SK-N-SH treated with all-trans-retinoic acid at 6 μM for 48 hours (cell line): ENCODE measurements around the gene SPATA20.

Source experiments
- ATAC-seq: fragments of 200-7000 bp; cut with Tn5 transposase; 3 replicates; pipeline ENCODE4 v1.9.1; 2020; ENCODE audit warnings: mild to moderate bottlenecking, moderate library complexity
- ARNTL ChIP-seq: fragments of 450-650 bp; formaldehyde crosslinking; IDR thresholded peaks from 2 replicates; pipeline ENCODE4 v1.5.0; 2020; ENCODE audit warnings: low read depth, mild to moderate bottlenecking, moderate library complexity, borderline replicate concordance
- BACH2 ChIP-seq: fragments of 250-450 bp; sonication (Bioruptor Pico); IDR thresholded peaks from 2 replicates; pipeline ENCODE4 v1.9.0; 2021; ENCODE audit warnings: mild to moderate bottlenecking, borderline replicate concordance
- CSDC2 ChIP-seq: fragments of 250-450 bp; sonication (Bioruptor Pico); IDR thresholded peaks from 2 replicates; pipeline ENCODE4 v1.5.0; 2020; ENCODE audit warnings: mild to moderate bottlenecking, moderate library complexity
- ESRRG ChIP-seq: fragments of 250-450 bp; sonication (Bioruptor Pico); IDR thresholded peaks from 2 replicates; pipeline ENCODE4 v1.6.1; 2021; ENCODE audit warnings: mild to moderate bottlenecking
- GLIS3 ChIP-seq: fragments of 250-450 bp; sonication (Bioruptor Pico); IDR thresholded peaks from 2 replicates; pipeline ENCODE4 v1.5.0; 2020; ENCODE audit warnings: mild to moderate bottlenecking, moderate library complexity
- ISL1 ChIP-seq: fragments of 250-450 bp; sonication (Bioruptor Pico); IDR thresholded peaks from 2 replicates; pipeline ENCODE4 v2.1.2; 2022; ENCODE audit warnings: mild to moderate bottlenecking, moderate library complexity
- OSR1 ChIP-seq: fragments of 250-450 bp; sonication (Bioruptor Pico); IDR thresholded peaks from 2 replicates; pipeline ENCODE4 v1.8.0; 2022; ENCODE audit warnings: moderate library complexity, mild to moderate bottlenecking, inconsistent platforms
- PPARA ChIP-seq: fragments of 250-450 bp; sonication (Bioruptor Pico); IDR thresholded peaks from 2 replicates; pipeline ENCODE4 v1.5.0; 2020; ENCODE audit warnings: mild to moderate bottlenecking, borderline replicate concordance
- SNAI2 ChIP-seq: fragments of 250-450 bp; sonication (Bioruptor Pico); IDR thresholded peaks from 2 replicates; pipeline ENCODE4 v1.5.0; 2020; ENCODE audit warnings: mild to moderate bottlenecking, moderate library complexity
- TOX ChIP-seq: fragments of 250-450 bp; sonication (Bioruptor Pico); IDR thresholded peaks from 2 replicates; pipeline ENCODE4 v1.8.0; 2021; ENCODE audit warnings: mild to moderate bottlenecking, moderate library complexity, borderline replicate concordance
- ZC3H10 ChIP-seq: fragments of 250-450 bp; sonication (Bioruptor Pico); IDR thresholded peaks from 2 replicates; pipeline ENCODE4 v1.5.1; 2021; ENCODE audit warnings: mild to moderate bottlenecking, moderate library complexity
- ZFP30 ChIP-seq: fragments of 450-650 bp; formaldehyde crosslinking; IDR thresholded peaks from 2 replicates; pipeline ENCODE4 v1.5.0; 2022; ENCODE audit warnings: mild to moderate bottlenecking, moderate library complexity
- ZNF8 ChIP-seq: fragments of 450-650 bp; formaldehyde crosslinking; IDR thresholded peaks from 2 replicates; pipeline ENCODE4 v1.5.0; 2020; ENCODE audit warnings: mild to moderate bottlenecking, moderate library complexity
- TF ChIP-seq, protein P1 (sequence below): fragments of 250-450 bp; sonication (Bioruptor Pico); IDR thresholded peaks from 2 replicates; pipeline ENCODE4 v1.5.0; 2020; ENCODE audit warnings: mild to moderate bottlenecking, moderate library complexity
- TF ChIP-seq, protein P2 (sequence below): fragments of 250-450 bp; sonication (Bioruptor Pico); IDR thresholded peaks from 2 replicates; pipeline ENCODE4 v1.5.1; 2020; ENCODE audit warnings: low read depth, mild to moderate bottlenecking, moderate library complexity
- TF ChIP-seq, protein P3 (sequence below): fragments of 250-450 bp; sonication (Bioruptor Pico); IDR thresholded peaks from 2 replicates; pipeline ENCODE4 v1.8.0; 2021; ENCODE audit warnings: low read depth, mild to moderate bottlenecking, moderate library complexity, borderline replicate concordance
- TF ChIP-seq, protein P4 (sequence below): fragments of 250-450 bp; sonication (Bioruptor Pico); IDR thresholded peaks from 2 replicates; pipeline ENCODE4 v1.5.1; 2021; ENCODE audit warnings: mild to moderate bottlenecking, moderate library complexity

The SPATA20 gene

DNA sequence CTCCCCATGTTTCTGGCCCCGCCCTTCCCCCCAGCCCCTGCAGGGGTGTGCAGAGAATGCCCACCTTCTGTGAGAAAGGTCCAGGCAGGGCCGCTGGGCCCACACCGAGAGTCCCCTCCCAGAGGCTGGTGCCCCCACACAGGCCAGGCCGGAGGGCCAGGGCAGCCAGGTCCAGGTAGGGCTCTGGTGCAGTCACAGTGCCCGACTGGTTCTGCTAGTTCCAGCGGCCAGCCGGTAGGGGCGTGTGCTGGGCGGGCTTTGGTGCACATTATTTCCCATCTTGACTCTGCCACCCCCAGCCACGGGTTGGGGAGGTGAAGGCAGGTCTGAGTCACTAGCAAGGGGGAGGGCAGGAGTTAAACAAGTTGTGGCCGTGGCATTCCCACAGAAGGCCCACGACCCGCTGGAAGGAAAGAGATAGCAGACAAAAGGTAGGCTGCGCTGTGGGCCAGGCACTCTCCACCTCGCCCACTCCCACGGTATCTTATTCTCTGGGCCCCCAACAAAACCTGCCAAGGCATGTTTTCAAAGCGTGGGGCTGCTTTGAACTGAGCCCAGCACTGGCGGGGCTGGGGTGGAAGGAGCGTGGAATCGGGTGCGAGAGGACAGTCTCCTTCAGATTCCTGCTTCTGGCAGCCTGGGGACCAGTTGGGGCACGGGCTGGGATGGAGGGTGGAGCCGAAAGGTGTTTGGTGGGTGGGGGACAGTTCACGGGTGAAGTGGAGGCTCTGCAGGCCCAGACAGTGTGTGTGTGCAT lies 12.6 kb upstream of the SPATA20 start:
- TF ChIP-seq, protein P1, sequence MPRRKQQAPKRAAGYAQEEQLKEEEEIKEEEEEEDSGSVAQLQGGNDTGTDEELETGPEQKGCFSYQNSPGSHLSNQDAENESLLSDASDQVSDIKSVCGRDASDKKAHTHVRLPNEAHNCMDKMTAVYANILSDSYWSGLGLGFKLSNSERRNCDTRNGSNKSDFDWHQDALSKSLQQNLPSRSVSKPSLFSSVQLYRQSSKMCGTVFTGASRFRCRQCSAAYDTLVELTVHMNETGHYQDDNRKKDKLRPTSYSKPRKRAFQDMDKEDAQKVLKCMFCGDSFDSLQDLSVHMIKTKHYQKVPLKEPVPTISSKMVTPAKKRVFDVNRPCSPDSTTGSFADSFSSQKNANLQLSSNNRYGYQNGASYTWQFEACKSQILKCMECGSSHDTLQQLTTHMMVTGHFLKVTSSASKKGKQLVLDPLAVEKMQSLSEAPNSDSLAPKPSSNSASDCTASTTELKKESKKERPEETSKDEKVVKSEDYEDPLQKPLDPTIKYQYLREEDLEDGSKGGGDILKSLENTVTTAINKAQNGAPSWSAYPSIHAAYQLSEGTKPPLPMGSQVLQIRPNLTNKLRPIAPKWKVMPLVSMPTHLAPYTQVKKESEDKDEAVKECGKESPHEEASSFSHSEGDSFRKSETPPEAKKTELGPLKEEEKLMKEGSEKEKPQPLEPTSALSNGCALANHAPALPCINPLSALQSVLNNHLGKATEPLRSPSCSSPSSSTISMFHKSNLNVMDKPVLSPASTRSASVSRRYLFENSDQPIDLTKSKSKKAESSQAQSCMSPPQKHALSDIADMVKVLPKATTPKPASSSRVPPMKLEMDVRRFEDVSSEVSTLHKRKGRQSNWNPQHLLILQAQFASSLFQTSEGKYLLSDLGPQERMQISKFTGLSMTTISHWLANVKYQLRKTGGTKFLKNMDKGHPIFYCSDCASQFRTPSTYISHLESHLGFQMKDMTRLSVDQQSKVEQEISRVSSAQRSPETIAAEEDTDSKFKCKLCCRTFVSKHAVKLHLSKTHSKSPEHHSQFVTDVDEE = no peak
- ATAC-seq = peak; percentile 24

DNA sequence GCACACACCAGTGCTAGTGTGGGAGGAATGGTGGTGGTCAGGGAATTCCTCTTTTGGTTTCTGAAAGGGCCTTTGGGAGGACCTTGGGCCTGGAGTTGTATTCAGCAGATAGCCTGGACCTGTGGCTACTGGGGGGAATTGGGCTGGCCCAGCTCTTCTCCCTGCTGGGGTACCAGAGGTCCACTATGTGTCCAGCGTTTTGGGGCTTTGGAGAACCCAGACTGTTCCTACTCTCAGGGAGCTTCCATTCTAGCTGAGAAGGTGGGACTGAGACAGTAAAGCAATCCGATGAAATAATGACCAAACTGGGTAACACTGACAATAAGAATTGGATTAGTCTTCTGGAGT lies 12.0 kb upstream of the SPATA20 start:
- no peak for ATAC-seq

DNA sequence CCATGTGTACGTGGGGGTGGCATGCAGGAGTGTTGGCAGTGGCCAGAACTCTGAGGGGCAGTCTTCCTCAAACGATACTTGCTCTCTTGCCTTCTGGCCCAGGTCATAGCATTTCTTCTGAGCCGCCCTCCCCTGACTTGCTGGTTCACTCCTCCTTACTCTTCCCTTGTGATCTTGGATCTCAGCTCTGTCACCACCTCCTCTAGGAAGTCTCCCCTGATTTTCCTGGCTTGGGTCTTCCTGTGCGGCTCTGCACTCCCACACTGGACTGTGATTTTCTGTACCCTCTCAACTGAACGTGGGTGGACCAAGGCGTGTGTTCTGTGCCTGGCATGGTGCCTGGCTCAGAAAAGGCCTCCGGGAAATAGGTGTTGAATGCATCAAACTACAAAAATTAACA lies 11.6 kb upstream of the SPATA20 start:
- no peak for ATAC-seq
- TF ChIP-seq, protein P2, sequence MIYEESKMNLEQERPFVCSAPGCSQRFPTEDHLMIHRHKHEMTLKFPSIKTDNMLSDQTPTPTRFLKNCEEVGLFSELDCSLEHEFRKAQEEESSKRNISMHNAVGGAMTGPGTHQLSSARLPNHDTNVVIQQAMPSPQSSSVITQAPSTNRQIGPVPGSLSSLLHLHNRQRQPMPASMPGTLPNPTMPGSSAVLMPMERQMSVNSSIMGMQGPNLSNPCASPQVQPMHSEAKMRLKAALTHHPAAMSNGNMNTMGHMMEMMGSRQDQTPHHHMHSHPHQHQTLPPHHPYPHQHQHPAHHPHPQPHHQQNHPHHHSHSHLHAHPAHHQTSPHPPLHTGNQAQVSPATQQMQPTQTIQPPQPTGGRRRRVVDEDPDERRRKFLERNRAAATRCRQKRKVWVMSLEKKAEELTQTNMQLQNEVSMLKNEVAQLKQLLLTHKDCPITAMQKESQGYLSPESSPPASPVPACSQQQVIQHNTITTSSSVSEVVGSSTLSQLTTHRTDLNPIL (CRISPR knock-in tag) = no peak
- TF ChIP-seq GLIS3 (CRISPR knock-in tag) = no peak

More for the DNA sequence above, 12.0 kb upstream of the SPATA20 start:
- TF ChIP-seq, protein P1 = no peak
- TF ChIP-seq, protein P3, sequence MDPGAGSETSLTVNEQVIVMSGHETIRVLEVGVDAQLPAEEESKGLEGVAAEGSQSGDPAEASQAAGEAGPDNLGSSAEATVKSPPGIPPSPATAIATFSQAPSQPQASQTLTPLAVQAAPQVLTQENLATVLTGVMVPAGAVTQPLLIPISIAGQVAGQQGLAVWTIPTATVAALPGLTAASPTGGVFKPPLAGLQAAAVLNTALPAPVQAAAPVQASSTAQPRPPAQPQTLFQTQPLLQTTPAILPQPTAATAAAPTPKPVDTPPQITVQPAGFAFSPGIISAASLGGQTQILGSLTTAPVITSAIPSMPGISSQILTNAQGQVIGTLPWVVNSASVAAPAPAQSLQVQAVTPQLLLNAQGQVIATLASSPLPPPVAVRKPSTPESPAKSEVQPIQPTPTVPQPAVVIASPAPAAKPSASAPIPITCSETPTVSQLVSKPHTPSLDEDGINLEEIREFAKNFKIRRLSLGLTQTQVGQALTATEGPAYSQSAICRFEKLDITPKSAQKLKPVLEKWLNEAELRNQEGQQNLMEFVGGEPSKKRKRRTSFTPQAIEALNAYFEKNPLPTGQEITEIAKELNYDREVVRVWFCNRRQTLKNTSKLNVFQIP (CRISPR knock-in tag) = no peak
- TF ChIP-seq TOX (CRISPR knock-in tag) (no peak), ZNF8 (CRISPR knock-in tag) (no peak), ARNTL (no peak), SNAI2 (CRISPR knock-in tag) (no peak), BACH2 (CRISPR knock-in tag) (no peak), ZFP30 (no peak), CSDC2 (CRISPR knock-in tag) (no peak), ZC3H10 (CRISPR knock-in tag) (no peak), OSR1 (CRISPR knock-in tag) (no peak), ESRRG (CRISPR knock-in tag) (no peak), PPARA (CRISPR knock-in tag) (no peak), ISL1 (no peak)
- TF ChIP-seq, protein P4, sequence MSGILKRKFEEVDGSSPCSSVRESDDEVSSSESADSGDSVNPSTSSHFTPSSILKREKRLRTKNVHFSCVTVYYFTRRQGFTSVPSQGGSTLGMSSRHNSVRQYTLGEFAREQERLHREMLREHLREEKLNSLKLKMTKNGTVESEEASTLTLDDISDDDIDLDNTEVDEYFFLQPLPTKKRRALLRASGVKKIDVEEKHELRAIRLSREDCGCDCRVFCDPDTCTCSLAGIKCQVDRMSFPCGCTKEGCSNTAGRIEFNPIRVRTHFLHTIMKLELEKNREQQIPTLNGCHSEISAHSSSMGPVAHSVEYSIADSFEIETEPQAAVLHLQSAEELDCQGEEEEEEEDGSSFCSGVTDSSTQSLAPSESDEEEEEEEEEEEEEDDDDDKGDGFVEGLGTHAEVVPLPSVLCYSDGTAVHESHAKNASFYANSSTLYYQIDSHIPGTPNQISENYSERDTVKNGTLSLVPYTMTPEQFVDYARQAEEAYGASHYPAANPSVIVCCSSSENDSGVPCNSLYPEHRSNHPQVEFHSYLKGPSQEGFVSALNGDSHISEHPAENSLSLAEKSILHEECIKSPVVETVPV (CRISPR knock-in tag) = no peak
- TF ChIP-seq, protein P2 (CRISPR knock-in tag) = no peak
